Tibial artery (tissue), 4 donors: Measurements from ENCODE around the gene MMP21.

ENCODE experiments used
- DNase-seq, 2 donors: peaks; one replicate each; pipeline ENCODE4 v3.0.0-alpha.2; 2019
- H3K27ac ChIP-seq, 2 donors: fragments of 200-600 bp; sonication (generic) in 1 of 2; 1 replicate in 1 of 2; 2 replicates in 1 of 2; pipeline ENCODE4 v1.5.1; 2018 to 2019; ENCODE audit warnings: mild to moderate bottlenecking in 1 of 2
- H3K27me3 ChIP-seq, 2 donors: fragments of 200-600 bp; sonication (generic) in 1 of 2; one replicate each; pipeline versions ENCODE4 v1.5.1 to v1.6.0; 2016 to 2019
- H3K36me3 ChIP-seq, 3 donors: fragments of 200-600 bp; sonication (generic) in 2 of 3; one replicate each; pipeline ENCODE4 v1.5.1; 2016 to 2019; ENCODE audit warnings: mild to moderate bottlenecking in 2 of 3
- H3K4me1 ChIP-seq, 4 donors: fragments of 200-600 bp; sonication (generic) in 2 of 4; 1 replicate in 3 of 4; 2 replicates in 1 of 4; pipeline ENCODE4 v1.5.1; 2016 to 2019
- H3K4me3 ChIP-seq, 2 donors: fragments of 200-600 bp; sonication (generic) in 1 of 2; 1 replicate in 1 of 2; 2 replicates in 1 of 2; pipeline ENCODE4 v1.5.1; 2018 to 2019; ENCODE audit warnings: mild to moderate bottlenecking in 2 of 2
- H3K9me3 ChIP-seq, 3 donors: fragments of 200-600 bp; sonication (generic) in 1 of 3; one replicate each; pipeline ENCODE4 v1.5.1; 2016 to 2019
- intact Hi-C: fragments of 100-400 bp; cut with DNase I; formaldehyde crosslinking; loops from one replicate; pipeline ENCODE4 v1.15.0; 2023; ENCODE audit warnings: low total_unique reads
- TF ChIP-seq, protein P1 (sequence below), 2 experiments: fragments of 200-600 bp in 1 of 2; fragments of 450-650 bp in 1 of 2; IDR thresholded peaks; one replicate each; pipeline ENCODE4 v1.5.1; 2017 to 2019; ENCODE audit warnings: antibody characterized with exemption in 2 of 2, mild to moderate bottlenecking in 1 of 2, moderate library complexity in 1 of 2

MMP21 gene

DNA sequence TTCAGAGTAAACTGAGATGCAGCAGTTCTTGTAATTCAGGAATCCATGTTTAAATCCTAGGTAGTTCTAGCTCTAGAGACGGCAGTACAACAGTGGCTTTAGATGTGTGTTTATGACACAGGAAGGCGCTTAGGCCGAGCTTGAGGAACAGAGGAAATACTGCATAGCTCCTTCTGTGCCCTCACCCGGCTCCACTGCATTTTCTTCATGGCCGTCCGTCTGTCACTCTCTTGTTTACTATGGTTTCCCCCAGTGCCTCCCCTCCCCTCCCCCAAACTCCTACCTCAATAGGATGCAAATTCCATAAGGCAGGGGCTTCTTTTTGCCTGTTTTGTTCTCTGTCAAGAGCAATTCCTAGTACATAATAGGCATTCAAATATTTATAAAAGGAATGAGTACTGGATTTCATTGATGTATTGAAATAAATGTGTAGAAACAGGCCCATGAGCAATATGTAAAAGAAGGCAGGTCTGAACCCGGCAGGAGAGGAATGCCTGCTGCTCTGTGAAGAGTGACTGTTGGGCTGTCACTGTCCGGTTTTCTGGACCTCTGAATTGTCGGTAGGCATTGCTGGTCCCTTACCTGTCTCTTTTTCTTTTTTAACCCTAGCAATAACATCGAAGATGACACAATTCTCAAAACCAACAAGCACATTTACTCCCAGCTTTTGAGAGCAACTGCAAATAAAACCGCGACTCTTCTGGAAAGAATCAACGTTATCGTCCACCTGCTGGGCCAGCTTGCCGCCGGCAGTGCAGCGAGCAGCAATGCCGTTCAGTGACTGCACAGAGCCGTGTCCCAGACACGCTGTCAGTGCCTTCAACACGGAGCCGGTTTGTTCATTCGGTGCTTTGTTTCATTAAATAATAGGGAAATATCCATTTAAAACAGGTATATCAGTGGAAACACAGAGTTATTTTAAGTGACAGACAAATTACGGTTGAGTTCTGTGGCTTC is 12.7 kb downstream of the MMP21 start:
- Histone ChIP-seq H3K27me3 (no peaks in the 10 kb centered on the region), H3K27ac (no peak overlapping the region), H3K36me3 (peaks cover 52 to 79% (median 75%) of the 10 kb centered on the region in 3 donors), H3K9me3 (no peaks in the 10 kb centered on the region), H3K4me1 (peaks cover 0 to 4% (median 2%) of the 10 kb centered on the region in 4 donors), H3K4me3 (no peak overlapping the region)
- TF ChIP-seq, protein P1, sequence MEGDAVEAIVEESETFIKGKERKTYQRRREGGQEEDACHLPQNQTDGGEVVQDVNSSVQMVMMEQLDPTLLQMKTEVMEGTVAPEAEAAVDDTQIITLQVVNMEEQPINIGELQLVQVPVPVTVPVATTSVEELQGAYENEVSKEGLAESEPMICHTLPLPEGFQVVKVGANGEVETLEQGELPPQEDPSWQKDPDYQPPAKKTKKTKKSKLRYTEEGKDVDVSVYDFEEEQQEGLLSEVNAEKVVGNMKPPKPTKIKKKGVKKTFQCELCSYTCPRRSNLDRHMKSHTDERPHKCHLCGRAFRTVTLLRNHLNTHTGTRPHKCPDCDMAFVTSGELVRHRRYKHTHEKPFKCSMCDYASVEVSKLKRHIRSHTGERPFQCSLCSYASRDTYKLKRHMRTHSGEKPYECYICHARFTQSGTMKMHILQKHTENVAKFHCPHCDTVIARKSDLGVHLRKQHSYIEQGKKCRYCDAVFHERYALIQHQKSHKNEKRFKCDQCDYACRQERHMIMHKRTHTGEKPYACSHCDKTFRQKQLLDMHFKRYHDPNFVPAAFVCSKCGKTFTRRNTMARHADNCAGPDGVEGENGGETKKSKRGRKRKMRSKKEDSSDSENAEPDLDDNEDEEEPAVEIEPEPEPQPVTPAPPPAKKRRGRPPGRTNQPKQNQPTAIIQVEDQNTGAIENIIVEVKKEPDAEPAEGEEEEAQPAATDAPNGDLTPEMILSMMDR (IDR thresholded peaks at IDR 0.05) = no peak
- intact Hi-C loops = no loop called here
- no peak for DNase-seq

DNA sequence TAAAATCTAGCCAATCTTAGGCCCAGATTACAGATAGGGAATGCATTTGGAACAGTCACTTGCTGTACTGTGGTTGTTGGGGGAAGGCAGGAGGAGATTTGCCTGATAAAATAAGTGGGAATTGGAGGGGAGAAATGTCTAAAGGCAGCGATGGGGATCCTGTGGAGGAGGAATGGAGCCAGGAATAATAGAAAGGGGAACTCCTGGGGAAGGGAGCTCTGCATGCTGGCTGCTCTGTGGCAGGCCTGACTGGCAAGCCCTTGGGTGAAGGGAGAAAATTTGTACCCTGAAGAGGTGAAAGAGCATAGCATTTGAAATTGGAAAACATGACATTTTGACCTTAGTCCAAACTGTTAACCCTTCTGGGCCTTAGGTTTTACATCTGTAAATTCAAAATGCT is 13.7 kb downstream of the MMP21 start:
- Histone ChIP-seq H3K36me3 (peaks cover 57 to 89% (median 83%) of the 10 kb centered on the region in 3 donors), H3K4me1 (no peaks in the 10 kb centered on the region), H3K9me3 (no peaks in the 10 kb centered on the region), H3K4me3 (no peak overlapping the region), H3K27me3 (no peaks in the 10 kb centered on the region), H3K27ac (no peak overlapping the region)
- DNase-seq = no peak
- intact Hi-C loops = no loop called here
- TF ChIP-seq, protein P1 (IDR thresholded peaks at IDR 0.05) = no peak

DNA sequence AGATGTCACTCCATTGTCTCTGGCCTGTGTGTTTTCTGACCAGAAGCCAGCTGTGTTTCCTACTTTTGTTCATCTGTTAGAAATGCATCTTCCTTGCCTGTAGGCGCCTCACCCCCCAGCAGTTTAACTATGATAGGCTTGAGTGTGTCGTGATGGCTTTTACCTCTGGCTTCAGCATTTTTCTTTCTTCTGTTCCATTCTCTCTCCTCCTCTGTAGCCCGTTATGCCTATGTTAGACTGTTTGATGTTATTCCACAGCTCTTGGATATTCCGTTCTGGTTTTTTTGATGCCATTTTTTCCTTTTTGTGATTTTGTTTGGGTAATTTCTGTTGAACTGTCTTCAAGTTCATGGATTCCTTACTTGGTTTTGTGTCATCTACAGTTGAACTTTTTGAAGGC is 17.9 kb downstream of the MMP21 start:
- no peaks in the 10 kb centered on the region for H3K27me3 ChIP-seq
- no peaks in the 10 kb centered on the region for H3K9me3 ChIP-seq
- H3K4me3 ChIP-seq = no peak overlapping the region
- TF ChIP-seq, protein P1 (IDR thresholded peaks at IDR 0.05) = no peak
- no peak overlapping the region for H3K27ac ChIP-seq
- DNase-seq = no peak
- no peaks in the 10 kb centered on the region for H3K4me1 ChIP-seq
- intact Hi-C loops = no loop called here
- peaks cover 66 to 96% (median 83%) of the 10 kb centered on the region in 3 donors for H3K36me3 ChIP-seq

DNA sequence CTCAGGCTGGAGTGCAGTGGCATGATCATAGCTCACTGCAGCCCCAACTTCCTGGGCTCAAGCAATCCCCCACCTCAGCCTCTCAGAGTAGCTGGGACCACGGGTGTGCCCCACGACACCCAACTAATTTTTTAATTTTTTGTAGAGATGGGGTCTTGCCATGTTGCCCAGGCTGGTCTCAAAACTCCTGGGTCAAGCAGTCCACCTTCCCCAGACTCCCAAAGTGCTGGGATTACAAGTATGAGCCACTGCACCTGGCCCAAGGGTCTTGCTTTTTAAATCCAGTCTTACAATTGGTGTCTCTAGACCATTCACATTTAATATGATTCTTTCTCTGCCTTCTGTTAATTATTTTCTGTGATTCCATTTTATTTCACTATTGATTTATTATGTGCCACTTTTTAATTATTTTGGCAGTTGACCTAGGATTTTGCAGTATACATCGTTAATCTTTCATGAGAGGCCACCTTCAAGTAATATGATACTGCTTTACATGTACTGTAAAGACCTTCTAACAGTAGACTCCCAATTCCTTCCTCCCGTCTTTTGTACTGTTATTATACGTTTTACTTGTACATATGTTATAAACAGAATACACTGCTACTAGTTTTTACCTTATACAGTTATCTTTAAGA is 18.7 kb downstream of the MMP21 start:
- no peaks in the 10 kb centered on the region for H3K9me3 ChIP-seq
- H3K27ac ChIP-seq = no peak overlapping the region
- H3K27me3 ChIP-seq = no peaks in the 10 kb centered on the region
- intact Hi-C loops = no loop called here
- H3K4me3 ChIP-seq = no peak overlapping the region
- peaks cover 73 to 96% (median 79%) of the 10 kb centered on the region in 3 donors for H3K36me3 ChIP-seq
- DNase-seq = no peak
- no peaks in the 10 kb centered on the region for H3K4me1 ChIP-seq
- TF ChIP-seq, protein P1 (IDR thresholded peaks at IDR 0.05) = no peak

DNA sequence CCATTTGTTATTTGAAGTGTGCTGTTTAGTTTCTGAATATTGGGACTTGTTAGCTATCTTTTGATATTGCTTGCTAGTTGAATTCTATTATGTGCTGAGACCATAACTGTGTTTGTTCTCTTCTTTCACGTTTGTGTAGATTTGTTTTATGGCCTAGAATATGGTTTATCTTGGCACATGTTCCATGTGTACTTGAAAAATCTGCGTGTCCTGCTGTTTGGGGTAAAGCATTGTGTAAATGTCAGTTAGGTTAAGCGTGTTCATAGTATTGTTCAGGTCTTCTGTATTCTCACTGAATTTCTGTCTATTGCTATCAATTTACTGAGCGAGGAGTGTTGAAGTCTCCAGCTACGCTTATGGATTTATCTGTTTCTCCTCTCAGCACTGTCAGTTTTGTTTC is 19.4 kb downstream of the MMP21 start:
- H3K4me3 ChIP-seq = no peak overlapping the region
- TF ChIP-seq, protein P1 (IDR thresholded peaks at IDR 0.05) = no peak
- H3K27ac ChIP-seq = no peak overlapping the region
- intact Hi-C loops = no loop called here
- H3K4me1 ChIP-seq = no peaks in the 10 kb centered on the region
- DNase-seq = no peak
- H3K36me3 ChIP-seq = peaks cover 81 to 95% (median 81%) of the 10 kb centered on the region in 3 donors
- no peaks in the 10 kb centered on the region for H3K27me3 ChIP-seq
- no peaks in the 10 kb centered on the region for H3K9me3 ChIP-seq
